GM21717 (cell line): ENCODE measurements around the gene ZNF346.
A peak's percentile ranks its signal among the peaks of the same experiment; 100 is the strongest.
"Not testable (repeated sequence)": the region's sequence is repeated elsewhere in the genome, so short reads cannot be mapped to it uniquely, and the experiment has no call there.

Experiments used
- ATAC-seq: cut with Tn5 transposase; IDR thresholded peaks from one replicate; pipeline ENCODE4 v1.9.1; 2021; ENCODE audit warnings: mild to moderate bottlenecking, moderate library complexity; ENCODE audit not compliant: unreplicated experiment

The ZNF346 gene, protein sequence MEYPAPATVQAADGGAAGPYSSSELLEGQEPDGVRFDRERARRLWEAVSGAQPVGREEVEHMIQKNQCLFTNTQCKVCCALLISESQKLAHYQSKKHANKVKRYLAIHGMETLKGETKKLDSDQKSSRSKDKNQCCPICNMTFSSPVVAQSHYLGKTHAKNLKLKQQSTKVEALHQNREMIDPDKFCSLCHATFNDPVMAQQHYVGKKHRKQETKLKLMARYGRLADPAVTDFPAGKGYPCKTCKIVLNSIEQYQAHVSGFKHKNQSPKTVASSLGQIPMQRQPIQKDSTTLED

DNA sequence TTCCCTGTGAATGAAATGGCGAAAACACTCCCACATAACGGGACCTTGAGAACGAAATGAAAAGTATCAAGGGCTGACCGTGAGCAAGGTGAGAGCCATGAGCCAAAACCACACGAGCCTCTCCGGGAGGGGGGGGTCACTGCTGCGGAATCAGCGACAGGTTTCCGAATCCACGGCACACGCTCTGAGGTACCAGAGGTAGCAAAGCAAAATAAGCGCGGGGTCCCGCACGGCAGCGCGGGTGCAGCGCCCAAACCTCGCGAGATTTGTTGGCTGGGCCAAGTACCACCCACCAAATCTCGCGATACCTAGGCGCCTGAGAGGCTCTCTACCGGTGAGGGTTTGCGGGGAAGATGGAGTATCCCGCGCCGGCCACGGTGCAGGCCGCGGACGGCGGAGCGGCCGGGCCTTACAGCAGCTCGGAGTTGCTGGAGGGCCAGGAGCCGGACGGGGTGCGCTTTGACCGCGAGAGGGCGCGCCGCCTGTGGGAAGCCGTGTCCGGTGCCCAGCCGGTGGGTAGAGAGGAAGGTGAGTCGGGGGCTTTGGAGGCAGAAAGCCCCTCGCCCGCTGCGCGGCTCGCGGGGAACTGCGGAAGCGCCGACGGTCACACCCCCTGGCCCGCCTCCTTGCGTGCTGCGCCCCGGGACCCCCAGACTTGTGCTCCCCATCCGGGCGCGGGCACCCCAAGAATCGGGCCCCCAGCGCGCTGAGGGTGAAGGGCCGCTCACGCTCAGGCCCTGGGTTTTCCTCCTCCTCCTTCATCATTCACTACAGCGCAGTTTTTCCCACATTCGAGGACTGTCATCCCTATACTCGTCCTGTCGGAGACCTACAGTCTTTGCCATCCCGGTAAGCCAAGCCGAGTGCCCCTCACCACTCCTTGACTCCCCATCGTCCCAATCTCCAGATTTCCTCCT, at the start of gene ZNF346:
ZNF346 (plus strand) TSS at position 311 of the 917 bp plus-strand sequence; CDS start at position 354, 43 bp downstream.
- ATAC-seq: peak; percentile 85

DNA sequence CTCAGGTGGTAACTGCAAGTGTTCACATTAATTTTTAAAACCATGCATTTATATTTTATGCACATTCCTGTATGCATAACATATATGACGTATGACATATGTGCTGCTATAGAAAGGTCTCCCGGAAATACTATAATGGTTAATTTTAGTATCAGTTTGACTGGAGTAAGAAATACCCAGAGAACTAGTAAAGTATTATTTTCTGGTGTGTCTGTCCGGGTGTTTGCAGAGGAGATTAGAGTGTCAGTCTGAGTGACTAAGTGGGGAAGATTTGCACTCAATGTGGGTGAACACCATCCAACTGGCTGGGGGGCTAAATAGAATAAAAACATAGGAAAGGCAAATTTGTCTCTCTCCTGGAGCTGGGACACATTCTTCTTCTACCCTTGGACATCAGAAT, 42.8 kb upstream of the ZNF346 start:
- no peak for ATAC-seq

DNA sequence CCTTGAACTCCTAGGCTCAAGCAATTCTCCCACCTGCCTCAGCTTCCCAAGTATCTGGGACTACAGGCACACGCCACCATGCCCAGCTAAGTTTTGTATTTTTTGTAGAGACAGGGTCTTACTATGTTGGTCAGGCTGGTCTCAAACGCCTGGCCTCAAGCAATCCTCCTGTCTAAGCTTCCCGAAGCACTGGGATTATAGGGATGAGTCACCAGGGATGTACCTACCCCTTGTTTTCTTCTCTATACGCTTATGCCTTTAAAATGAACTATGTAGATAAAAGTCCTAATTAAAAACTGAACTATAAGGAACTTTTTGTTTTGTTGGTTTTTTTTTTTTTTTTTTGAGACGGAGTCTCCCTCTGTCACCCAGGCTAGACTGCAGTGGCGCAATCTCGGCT, 41.7 kb upstream of the ZNF346 start:
- ATAC-seq: no peak

DNA sequence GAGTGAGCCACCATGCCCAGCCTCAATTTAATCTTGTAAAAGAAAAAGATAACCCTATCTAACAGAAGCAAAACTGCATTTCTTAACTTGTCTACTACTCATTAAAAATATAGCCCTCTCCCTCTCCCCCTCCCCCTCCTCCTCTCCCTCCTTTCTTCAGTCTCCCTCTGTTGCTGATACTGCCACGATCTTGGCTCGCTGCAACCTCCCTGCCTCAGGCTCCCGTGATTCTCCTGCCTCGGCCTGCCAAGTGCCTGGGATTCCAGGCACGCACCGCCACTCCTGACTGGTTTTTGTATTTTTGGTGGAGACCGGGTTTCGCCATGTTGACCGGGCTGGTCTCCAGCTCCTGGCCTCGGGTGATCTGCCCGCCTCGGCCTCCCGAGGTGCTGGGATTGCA, 39.4 kb upstream of the ZNF346 start:
- not testable (repeated sequence) for ATAC-seq

DNA sequence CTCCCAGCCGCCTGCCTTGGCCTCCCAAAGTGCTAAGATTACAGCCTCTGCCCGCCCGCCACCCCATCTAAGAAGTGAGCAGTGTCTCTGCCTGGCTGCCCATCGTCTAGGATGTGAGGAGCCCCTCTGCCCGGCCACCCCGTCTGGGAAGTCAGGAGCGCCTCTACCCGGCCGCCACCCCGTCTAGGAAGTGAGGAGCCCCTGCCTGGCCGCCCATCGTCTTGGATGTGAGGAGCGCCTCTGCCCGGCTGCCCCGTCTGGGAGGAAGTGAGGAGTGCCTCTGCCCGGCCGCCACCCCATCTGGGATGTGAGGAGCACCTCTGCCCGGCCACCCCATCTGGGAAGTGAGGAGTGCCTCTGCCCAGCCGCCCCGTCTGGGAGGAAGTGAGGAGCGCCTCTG, 38.9 kb upstream of the ZNF346 start:
- not testable (repeated sequence) for ATAC-seq

DNA sequence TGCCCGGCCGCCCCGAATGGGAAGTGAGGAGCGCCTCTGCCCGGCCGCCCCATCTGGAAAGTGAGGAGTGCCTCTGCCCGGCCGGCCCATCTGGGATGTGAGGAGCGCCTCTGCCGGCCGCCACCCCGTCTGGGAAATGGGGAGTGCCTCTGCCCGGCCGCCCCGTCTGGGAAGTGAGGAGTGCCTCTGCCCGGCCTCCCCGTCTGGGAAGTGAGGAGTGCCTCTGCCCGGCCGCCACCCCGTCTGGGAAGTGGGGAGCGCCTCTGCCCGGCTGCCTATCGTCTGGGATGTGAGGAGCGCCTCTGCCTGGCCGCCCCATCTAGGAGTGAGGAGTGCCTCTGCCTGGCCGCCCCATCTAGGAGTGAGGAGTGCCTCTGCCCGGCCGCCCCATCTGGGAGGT, 38.3 kb upstream of the ZNF346 start:
- not testable (repeated sequence) for ATAC-seq

DNA sequence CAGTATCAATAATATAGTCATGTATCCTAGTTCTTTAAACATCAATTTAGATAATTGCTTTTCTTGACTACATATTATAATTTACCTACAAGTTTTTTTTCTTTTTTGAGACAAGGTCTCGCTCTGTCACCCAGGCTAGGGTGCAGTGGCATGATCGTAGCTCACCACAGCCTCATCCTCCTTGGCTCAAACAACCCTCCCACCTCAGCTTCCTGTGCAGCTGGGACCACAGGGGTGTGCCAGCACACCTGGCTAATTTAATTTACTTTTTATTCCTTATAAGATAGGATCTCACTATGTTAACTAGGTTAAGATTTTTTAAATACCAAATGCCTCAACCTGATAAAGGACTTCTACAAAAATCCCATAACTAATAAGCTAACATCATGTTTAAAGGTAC, 37.0 kb upstream of the ZNF346 start:
- ATAC-seq: no peak

DNA sequence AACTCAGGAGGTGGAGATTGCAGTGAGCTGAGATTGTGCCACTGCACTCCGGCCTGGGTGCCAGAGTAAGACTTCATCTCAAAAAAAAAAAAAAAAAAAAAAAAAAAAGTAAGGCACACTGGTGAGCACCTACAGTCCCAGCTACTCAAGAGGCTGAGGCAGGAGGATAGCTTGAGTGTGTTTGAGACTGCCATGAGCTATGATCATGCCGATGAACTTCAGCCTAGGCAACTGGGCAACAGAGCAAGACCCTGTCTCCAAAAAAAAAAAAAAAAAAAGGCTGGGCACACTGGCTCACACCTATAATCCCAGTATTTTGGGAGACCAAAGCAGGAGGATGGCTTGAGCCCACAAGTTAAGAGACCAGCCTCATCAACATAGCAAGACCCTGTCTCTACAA, 36.2 kb upstream of the ZNF346 start:
- ATAC-seq: no peak

DNA sequence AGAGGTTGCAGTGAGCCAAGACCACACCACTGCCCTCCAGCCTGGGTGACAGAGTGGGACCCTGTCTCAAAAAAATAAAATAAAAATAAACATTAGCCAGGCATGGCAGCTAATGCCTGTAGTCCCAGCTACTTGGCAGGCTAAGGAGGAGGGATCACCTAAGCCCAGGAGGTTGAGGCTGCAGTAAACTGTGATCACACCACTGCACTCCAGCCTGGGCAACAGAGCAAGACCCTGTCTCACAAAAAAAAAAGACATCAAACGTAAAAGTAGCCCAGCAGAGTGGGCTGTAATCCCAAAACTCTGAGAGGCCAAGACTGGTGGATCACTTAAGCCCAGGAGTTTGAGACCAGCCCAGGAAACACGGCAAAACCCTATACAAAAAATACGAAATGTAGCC, 34.9 kb upstream of the ZNF346 start:
- no peak for ATAC-seq

DNA sequence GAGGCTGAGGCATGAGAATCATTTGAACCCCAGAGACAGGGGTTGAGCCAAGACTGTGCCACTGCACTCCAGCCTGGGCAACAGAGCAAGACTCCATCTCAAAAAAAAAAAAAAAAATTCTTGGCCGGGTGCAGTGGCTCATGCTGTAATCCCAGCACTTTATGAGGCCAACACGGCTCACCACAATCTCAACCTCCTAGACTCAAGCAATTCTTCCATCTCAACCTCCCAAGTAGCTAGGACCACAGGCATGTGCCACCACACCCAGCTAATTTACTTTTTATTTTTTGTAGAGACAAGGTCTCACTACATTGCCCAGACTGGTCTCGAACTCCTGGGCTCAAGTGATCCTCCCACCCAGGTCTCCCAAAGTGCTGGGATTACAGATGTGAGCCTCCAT, 29.4 kb upstream of the ZNF346 start:
- ATAC-seq: not testable (repeated sequence)

DNA sequence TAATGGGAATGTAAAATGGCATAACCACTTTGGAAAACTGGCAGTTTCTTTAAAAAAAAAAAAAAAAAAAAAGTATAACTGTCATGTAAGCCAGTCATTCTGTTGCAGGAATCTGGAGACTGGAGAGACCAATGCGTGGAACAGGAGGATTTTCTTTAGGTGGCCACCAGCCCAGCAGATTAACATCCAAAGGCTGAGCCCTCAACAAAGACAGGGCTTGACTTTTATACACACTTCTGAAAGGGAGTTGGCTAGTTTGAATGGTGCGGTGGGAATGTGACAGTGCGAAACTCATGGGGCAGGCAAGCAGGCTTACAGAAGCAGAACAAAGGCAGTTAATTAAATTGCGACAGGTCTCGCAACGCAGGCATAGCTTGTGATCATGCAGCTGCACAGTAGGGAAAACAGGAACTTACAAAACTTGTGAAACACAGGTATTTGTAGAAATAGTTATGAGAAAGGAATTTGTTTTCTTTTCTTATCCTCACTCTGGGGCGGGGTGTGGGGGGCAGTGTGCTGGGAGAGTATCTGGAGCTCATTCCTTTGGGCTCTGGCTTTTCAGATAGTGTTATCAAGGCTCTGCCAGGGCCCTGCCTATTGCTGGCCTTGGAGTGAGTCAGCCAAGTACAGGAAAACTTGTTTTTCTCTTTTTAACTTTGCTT, 27.9 kb upstream of the ZNF346 start:
- peak; percentile 55 for ATAC-seq

DNA sequence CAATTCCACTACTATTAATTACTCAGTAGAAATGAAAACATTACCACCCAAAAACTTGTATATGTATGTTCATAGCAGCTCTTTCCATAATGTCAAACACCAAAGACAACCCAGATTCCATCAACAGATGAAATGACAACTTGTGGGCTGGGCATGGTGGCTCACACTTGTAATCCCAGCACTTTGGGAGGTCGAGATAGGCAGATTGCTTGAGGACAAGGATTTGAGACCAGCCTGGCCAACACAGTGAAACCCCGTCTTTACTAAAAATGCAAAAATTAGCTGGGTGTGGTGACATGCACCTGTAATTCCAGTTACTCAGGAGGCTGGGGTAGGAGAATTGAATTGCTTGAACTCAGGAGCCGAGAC, 27.4 kb upstream of the ZNF346 start:
- no peak for ATAC-seq

DNA sequence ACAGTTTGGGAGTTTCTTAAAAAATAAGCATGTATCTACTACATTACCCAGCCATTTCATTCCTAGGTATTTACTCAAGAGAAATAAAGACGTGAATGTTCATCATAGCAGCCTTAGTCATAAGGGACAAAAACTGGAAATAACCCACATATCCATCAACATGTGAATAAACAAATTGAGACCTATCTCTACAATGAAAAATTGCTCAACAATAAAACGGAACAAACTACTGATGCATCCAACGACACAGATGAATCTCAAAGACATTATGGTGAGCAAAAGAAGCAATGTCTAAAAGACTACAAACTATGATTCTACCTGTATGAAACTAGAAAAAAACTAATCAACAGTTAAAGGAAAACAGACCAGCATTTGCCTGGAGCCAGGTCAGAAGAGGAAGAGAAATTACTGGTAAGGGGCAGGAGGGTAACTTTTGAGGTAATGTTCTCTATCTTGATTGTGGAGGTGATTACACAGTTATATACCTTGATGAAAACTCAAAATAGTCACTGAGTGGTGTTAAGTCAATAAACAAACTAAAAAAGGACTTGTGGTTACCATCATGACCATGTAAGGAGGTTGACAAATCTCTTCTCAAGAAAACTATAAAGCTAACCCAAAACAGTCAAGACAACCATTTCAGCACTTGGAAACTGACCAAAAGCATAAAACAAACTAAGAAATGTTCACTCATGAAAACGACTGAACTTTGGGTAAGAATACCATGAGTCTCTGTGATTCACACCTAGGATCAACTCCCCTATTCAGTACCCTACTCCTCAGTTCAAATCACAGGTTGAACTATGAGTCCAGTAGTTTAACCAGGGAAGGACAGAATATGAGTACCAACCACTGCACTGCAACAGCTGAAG, 26.4 kb upstream of the ZNF346 start:
- ATAC-seq: no peak

DNA sequence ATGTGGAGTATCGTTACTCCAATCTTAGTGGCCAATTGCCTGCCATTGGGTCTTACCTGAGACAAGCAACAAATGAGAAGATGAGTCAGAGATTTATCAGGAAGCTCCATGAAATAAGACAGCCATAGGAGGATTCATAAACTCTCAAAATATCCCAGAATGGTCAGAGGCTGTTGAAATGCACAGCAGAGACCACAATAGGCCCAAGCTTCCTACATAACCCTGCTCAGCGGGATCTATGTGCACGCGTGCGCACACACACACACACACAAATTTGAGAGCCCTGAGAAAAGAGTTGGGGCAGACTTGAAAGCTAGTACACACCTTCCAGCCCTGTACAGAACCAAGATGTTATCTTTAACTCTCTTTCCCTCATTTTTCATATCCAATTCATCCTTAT, 25.7 kb upstream of the ZNF346 start:
- ATAC-seq: no peak

DNA sequence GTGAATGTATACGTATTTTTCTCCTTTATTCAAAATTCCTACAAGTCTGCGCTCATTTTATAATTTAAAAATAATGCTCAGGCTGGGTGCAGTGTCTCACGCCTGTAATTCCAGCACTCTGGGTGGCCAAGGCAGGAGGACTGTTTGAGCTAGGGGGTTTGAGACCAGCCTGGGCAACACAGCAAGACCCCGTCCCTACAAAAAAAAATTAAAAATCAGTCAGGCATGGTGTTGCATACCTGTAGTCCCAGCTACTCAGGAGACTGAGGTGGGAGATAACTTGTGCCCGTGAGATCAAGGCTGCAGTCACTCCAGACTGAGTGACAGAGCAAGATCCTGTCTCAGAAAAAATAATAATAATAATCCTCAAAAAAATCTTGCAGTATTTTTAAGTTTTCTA, 23.7 kb upstream of the ZNF346 start:
- no peak for ATAC-seq

DNA sequence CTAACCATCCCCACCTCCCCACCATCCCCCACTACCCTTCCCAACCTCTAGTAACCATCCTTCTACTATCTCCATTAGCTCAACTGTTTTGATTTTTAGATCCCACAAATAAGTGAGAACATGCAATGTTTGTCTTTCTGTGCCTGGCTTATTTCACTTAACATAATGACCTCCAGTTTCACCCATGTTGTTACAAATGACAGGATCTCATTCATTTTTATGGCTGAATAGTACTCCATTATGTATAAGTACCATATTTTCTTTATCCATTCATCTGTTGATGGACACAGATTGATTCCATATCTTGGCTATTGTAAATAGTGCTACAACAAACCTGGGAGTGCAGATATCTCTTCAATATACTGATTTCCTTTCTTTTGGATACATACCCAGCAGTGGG, 23.0 kb upstream of the ZNF346 start:
- not testable (repeated sequence) for ATAC-seq

DNA sequence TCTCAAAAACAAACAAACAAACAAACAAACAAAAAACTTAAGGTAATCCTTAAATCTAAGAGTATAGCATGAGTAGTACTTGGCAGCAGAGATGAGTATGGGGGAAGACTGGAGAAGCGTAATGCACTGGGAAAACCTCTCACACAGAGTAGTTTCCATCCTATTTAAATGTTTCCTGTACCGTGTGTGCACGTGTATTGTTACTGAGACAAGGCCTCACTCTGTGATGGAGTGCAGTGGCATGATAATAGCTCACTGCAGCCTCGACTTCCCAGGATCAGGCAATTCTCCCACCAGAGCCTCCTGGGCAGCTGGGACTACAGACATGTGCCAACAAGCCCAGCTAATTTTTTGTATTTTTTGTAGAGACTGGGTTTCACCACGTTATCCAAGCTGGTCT, 18.8 kb upstream of the ZNF346 start:
- no peak for ATAC-seq

DNA sequence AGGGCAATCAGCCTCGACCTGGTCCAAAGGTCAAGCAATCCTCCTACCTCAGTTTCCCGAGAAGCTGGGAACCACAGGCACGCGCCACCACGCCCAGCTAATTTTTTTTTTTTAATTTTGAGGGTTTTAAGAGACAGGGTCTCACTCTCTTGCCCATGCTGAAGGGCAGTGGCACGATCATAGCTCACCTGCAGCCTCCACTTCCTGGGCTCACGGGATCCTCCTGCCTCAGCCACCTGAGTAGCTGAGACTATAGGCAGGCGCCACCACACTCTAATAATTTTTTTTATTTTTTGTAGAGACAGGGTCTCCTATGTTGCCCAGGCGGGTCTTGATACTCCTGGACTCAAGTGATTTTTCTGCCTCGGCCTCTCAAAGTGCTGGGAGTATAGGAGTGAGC, 17.5 kb upstream of the ZNF346 start:
- ATAC-seq: no peak

DNA sequence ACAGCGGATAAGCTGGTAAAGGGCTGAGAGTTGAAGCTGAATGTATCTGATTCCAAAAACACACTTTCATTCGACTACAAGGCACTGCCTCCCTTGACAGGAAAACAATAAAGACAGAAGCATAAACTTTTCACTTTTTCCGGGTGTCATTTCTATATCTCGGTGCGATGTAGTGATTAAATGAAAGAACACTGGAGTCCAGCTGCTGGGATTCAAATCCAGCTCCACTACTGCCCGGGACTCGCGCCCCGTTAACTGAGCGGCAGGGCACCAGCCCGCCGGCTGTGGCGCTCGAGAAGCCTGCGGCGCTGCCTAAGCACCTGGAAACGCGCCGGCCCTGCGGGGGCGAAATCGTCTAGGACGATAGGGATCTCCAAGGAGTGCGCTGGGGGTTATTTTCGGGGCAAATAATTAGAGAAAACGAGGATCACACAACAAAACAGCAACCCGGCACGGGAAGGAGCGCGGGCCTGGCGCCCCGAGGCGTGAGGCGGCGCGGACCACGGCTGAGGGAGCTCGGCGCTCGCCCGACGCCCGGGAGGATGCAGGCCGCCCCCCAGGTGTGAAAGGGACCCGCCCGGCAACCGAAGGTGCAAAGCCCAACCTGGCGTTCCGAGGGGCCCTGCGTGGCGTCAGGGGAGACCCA, 16.8 kb upstream of the ZNF346 start:
- peak; percentile 72 for ATAC-seq

DNA sequence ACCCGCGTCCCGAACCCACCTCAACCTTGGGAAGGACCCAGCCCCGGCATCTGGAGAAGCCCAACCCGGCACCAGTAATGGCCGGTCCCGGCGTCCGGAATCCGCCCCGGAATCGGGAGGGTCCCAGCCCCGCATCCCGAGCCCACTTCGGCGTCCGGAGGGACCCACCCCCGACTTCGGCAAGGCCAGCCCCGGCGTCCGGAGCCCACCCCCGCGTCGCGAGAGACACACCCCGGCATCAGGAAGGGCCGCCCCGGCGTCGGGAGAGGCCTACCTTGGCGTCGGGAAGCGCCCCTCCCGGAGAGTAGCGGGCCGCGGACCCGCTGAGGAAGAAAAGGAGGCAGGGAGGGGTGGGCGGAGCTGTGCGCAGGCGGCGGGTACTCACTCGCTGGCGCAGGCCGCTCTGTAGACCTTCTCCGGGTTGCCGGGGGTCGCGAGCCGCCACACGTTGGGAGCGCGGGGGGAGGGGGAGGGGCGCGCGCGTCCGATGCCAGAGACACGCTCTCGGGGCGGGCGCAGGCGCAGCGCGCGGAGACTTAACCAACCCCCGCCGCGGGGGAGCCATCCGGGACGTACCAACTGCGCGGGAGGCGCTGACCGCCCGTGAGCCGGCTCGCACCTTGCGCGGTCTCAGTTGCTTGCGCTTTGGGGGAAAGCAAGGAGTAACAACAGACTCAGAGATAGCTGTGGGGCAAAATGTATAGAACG, 16.1 kb upstream of the ZNF346 start, which contains the start of gene UIMC1:
UIMC1 (minus strand) TSS at position 515 of the 708 bp plus-strand sequence. CDS start 24,164 bp downstream, outside the sequence.
- ATAC-seq: peak; percentile 69
